ENCODE data around the gene SDHC.
A peak's percentile ranks its signal among the peaks of the same experiment; 100 is the strongest.

The SDHC gene

DNA sequence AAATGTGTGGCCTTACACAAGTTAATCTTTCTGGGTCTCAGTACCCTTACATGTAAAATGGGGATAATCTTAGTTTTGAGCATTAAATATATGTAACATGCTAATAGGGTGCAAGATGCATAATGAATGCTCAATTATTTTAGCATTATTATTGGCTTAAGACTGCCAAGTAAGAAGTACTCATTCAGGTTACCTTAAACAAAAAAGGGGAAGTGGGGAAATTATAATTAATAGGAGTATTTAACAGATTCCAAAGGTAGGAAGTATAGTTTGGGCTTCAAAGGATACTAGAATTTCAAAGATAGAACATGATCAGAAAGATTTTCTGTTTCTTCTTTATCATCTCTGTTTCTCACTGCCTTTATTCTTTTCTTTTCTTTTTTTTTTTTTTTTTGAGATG, 59.3 kb downstream of the SDHC start:
- in situ Hi-C loops (cut with MboI; ENCODE audit: low pct_unique_long_range_greater_than_20kb, low sequenced_read_pairs, unreplicated experiment) = loop anchor here (10.0 kb wide), 1 partner anchor 159 kb away; the partner anchor contains the start of gene FCER1G
- DNase-seq (ENCODE audit: low spot score) = no peak

DNA sequence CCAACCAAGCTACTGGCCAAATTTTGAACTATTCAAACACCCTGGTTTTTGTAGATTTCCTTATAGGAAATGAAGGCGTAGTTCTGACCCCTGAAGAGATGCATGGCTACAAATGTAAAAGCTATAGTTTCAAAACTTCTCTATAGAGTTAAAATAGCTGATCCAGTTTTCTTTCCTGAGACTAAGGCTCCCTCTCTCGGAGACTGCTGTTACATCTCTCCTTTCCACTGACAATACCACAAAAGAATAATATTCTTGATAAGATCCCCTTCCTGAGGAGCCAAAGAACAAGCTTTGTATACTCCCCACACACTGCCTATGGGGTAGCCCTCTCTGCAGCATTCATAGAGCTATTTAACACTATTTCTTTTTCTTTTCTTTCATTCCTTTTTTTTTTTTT, 60.2 kb downstream of the SDHC start:
- in situ Hi-C loops (cut with MboI; ENCODE audit: low pct_unique_long_range_greater_than_20kb, low sequenced_read_pairs, unreplicated experiment) = loop anchor here (10.0 kb wide), 1 partner anchor 160 kb away; the partner anchor contains the start of gene FCER1G
- DNase-seq (ENCODE audit: low spot score) = no peak
- TF ChIP-seq, protein P1, sequence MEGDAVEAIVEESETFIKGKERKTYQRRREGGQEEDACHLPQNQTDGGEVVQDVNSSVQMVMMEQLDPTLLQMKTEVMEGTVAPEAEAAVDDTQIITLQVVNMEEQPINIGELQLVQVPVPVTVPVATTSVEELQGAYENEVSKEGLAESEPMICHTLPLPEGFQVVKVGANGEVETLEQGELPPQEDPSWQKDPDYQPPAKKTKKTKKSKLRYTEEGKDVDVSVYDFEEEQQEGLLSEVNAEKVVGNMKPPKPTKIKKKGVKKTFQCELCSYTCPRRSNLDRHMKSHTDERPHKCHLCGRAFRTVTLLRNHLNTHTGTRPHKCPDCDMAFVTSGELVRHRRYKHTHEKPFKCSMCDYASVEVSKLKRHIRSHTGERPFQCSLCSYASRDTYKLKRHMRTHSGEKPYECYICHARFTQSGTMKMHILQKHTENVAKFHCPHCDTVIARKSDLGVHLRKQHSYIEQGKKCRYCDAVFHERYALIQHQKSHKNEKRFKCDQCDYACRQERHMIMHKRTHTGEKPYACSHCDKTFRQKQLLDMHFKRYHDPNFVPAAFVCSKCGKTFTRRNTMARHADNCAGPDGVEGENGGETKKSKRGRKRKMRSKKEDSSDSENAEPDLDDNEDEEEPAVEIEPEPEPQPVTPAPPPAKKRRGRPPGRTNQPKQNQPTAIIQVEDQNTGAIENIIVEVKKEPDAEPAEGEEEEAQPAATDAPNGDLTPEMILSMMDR (IDR thresholded peaks at IDR 0.05; ENCODE audit: extremely low read depth, insufficient read depth, missing control alignments) = peak; percentile 27

More for the DNA sequence above, 59.3 kb downstream of the SDHC start:
- TF ChIP-seq, protein P1 (IDR thresholded peaks at IDR 0.05; ENCODE audit: extremely low read depth, insufficient read depth, missing control alignments) = no peak

DNA sequence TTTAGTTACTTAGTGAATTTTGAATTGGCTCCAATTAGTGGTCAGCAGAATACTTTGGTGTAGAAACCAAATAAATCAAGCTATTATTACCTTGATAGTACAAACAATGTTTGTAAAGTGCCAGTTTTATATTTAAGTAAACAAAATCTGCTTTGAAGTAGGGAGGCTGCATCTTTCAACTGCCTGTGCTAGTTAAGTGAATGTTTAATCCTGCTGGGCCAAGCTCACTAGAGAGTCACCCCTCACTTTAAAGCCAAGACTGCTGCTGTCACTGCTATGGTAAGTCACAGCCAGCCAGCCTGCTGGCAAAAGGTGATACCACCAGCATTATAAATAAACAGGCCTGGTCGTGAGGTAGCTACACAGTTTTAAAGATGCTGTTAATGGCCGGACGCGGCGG, 63.8 kb downstream of the SDHC start:
- TF ChIP-seq, protein P1 (IDR thresholded peaks at IDR 0.05; ENCODE audit: extremely low read depth, insufficient read depth, missing control alignments) = no peak
- no peak for DNase-seq (ENCODE audit: low spot score)
- in situ Hi-C loops (cut with MboI; ENCODE audit: low pct_unique_long_range_greater_than_20kb, low sequenced_read_pairs, unreplicated experiment) = loop anchor here (10.0 kb wide), 1 partner anchor 163 kb away; the partner anchor contains the start of gene FCER1G

DNA sequence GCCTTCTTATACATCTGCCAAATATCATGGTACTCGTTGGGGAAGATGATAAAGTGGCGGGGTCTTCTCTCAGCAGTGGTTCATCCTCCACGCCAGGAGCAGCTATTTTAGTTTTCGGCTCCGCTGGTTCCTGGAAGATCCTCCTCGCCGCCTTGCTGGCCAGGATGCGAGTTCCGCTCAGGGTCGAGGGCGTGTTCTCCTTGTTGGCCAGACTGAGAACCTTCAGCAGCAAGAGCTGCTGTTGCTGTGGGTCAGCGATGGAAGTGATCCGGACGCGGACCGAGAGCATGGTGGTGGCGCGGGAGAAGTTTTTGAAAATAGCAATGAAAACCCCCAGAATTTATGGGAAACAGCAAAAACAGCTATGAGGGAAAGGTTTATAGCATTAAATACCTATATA, 64.9 kb downstream of the SDHC start:
- DNase-seq (ENCODE audit: low spot score) = no peak
- TF ChIP-seq, protein P1 (IDR thresholded peaks at IDR 0.05; ENCODE audit: extremely low read depth, insufficient read depth, missing control alignments) = no peak
- in situ Hi-C loops (cut with MboI; ENCODE audit: low pct_unique_long_range_greater_than_20kb, low sequenced_read_pairs, unreplicated experiment) = loop anchor here (10.0 kb wide), 1 partner anchor 164 kb away; the partner anchor contains the start of gene FCER1G

DNA sequence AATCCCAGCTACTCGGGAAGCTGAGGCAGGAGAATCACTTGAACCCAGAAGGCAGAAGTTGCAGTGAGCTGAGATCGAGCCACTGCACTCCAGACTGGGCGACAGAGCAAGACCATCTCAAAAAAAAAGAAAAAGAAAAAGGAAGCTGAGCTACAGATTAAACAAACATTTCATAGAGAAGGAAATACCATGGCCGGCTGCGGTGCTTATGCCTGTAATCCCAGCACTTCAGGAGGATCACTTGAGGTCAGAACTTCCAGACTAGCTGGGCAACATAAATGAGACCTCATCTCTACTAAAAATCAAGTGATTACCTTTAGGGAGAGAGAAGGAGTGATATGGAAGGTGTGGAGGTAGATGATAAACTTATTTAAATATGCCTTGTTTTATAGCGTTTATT, 67.5 kb downstream of the SDHC start:
- TF ChIP-seq, protein P1 (IDR thresholded peaks at IDR 0.05; ENCODE audit: extremely low read depth, insufficient read depth, missing control alignments) = no peak
- no peak for DNase-seq (ENCODE audit: low spot score)
- in situ Hi-C loops (cut with MboI; ENCODE audit: low pct_unique_long_range_greater_than_20kb, low sequenced_read_pairs, unreplicated experiment) = no loop called here

DNA sequence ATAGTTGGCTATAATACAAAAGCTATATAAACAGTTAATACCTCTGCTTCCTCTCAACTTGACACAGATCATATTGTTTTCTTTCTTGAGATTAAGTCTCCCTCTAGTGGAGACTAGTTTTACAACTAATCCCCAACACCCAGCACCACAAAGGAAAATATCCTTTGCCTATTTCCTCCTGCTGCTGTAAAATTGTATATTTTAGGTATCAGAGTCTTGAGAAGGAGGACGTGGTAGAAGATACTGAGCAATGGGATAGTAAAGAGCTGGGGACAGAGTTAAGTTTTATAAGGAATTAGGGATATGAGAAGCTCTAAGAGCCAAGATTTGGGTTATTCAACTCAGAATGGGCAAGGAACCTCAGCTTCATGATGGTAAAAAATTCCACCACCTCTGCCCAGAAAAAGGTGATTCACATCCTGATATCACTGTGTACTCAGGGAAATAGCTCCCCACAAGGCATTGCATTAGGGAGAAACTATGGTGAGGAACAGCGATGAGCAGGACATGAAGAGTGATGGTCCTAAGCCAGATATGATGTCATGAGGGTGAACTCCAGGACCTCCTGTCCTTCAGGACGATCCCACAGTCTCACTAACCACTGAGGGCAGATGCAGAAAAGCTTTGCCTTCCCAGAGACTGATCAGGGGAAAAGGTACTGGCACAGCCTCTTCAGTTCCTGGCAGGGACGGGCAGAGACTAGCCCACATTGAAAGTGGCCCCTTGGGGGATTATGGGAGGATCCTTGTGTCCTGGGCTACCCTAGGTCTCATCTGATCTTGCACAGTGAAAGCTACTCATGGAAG, 68.2 kb downstream of the SDHC start:
- TF ChIP-seq, protein P1 (IDR thresholded peaks at IDR 0.05; ENCODE audit: extremely low read depth, insufficient read depth, missing control alignments) = peak; percentile 72
- DNase-seq (ENCODE audit: low spot score) = peak; percentile 55
- in situ Hi-C loops (cut with MboI; ENCODE audit: low pct_unique_long_range_greater_than_20kb, low sequenced_read_pairs, unreplicated experiment) = no loop called here
